Muscle of leg (tissue), 11 donors: ENCODE data around the gene DDR2. TPM values are rescaled to one million over a fixed set of nuclear protein-coding genes. Genes with fewer than 3 reads are reported as not detected.
"Not testable (repeated sequence)": the region's sequence is repeated elsewhere in the genome, so short reads cannot be mapped to it uniquely, and the experiment has no call there.

ENCODE experiments used
- DNase-seq: peaks from one replicate; pipeline ENCODE4 v3.0.0; 2013
- H3K27ac ChIP-seq: one replicate; pipeline ENCODE4 v1.5.1; 2013; ENCODE audit warnings: mild to moderate bottlenecking, low read length, control low read depth
- H3K27me3 ChIP-seq: one replicate; pipeline ENCODE4 v1.6.1; 2013; ENCODE audit warnings: low read length; ENCODE audit not compliant: control insufficient read depth, insufficient read depth
- H3K36me3 ChIP-seq: one replicate; pipeline ENCODE4 v1.6.1; 2013; ENCODE audit warnings: low read length; ENCODE audit not compliant: control insufficient read depth, insufficient read depth
- H3K4me1 ChIP-seq: one replicate; pipeline ENCODE4 v1.6.1; 2013; ENCODE audit warnings: low read length; ENCODE audit not compliant: control insufficient read depth, insufficient read depth
- H3K4me3 ChIP-seq: one replicate; pipeline ENCODE4 v1.5.1; 2013; ENCODE audit warnings: low read length, control low read depth
- H3K9me3 ChIP-seq: replicated peaks from 2 replicates; pipeline ENCODE4 v1.6.1; 2013; ENCODE audit warnings: low read depth, low read length; ENCODE audit not compliant: control insufficient read depth
- WGBS: methylation state at CpG from one replicate; pipeline ENCODE4 v1.1.5; 2013; ENCODE audit warnings: missing lambda C conversion rate; ENCODE audit not compliant: insufficient coverage; 5-methylcytosine and 5-hydroxymethylcytosine counted together
- polyA plus RNA-seq, 8 donors: library from polyadenylated mRNA; unstranded; fragments of 120-200 nt; gene quantifications; one replicate each; pipeline versions ENCODE4 v1.2.1 to v1.2.3, GENCODE V29; 2013; ENCODE audit warnings: inconsistent platforms in 1 of 8, low replicate concordance in 1 of 8; ENCODE audit not compliant: insufficient read length in 8 of 8, insufficient read depth in 1 of 8
- total RNA-seq: library from RNA; stranded (reverse); fragments of 120-200 nt; gene quantifications from one replicate; pipeline ENCODE4 v1.2.4, GENCODE V29; 2013

The DDR2 gene
- total and polyA plus RNA-seq, 9 donors, result 23.7 to 66.4 (median 47.9) TPM

- not testable (repeated sequence) for DNase-seq, H3K4me1 ChIP-seq, H3K27ac ChIP-seq, H3K27me3 ChIP-seq, H3K4me3 ChIP-seq, H3K9me3 ChIP-seq, H3K36me3 ChIP-seq
- no CpG with 5 or more reads among the region's 2 CpGs for WGBS
Observed at GRCh38 chr1:162818136-162818535, 185.9 kb downstream of the DDR2 start.

DNA sequence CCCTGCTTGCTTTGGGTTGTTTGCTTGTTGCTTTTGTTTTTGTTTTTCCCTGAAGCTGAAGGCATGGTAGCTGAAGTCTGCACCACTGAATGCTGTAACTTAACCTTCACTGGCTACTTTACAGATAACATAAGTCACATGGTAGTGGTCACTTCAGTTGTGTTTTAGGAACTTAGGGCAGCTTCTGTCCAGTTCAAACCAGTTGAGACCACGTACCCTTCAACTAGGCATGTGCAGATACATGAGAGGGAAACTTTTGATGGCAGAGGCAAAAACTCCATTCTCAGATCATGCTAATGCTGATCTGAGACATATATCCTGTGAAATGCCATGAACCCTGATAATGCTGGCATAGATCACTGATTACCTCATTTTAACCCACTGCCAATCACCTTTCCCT lies 186.4 kb downstream of the DDR2 start:
- not testable (repeated sequence) for H3K9me3 ChIP-seq, H3K36me3 ChIP-seq, DNase-seq, H3K4me1 ChIP-seq, H3K4me3 ChIP-seq, H3K27me3 ChIP-seq, H3K27ac ChIP-seq
- WGBS, result 100% methylated on average over 1 of the region's 1 CpG

DNA sequence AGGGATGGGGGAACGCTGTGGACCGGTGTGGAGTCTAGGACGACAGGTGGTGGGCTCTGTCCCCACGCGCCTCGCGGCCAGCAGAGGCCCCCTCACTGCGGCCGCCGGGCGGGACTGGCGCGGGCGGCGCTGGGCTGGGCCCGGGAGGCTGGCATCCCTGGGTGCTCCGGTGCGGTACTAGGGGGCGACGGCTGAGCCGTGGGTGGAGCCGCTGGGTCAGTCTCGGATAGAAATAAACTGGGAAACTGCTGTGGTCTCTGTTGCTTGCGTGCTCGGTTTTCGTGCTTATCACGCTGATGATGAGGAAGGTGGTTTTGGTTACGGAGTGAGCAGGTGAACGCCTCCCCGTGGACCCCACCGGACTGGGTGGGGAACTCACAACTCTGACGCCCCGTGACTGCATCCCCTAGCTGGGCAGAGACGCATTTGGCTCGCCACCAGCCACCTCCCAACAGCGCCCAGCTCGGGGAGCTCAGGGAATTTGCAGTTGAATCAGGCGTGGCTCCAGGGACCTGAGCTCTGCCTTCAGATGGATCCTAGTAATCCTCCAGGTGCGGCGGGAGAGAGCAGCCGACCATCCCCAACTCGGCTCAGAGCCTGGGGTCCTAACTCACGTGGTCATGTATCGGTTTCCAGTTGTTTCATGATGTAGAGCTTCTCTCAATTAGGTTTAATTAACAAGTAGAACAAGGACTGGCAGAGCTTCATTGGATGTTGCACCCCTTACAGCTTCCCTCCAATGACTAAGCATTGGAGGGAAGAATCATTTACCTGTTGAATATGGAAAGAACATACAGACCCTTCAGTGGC lies 190.3 kb downstream of the DDR2 start:
- Histone ChIP-seq H3K27ac (no peak overlapping the region), H3K4me3 (no peak overlapping the region), H3K9me3 (no peaks in the 10 kb centered on the region), H3K4me1 (peaks cover 9% of the 10 kb centered on the region), H3K27me3 (peaks cover 13% of the 10 kb centered on the region), H3K36me3 (no peaks in the 10 kb centered on the region)
- WGBS, result 2% methylated on average over 31 of the region's 44 CpGs
- no peak for DNase-seq

DNA sequence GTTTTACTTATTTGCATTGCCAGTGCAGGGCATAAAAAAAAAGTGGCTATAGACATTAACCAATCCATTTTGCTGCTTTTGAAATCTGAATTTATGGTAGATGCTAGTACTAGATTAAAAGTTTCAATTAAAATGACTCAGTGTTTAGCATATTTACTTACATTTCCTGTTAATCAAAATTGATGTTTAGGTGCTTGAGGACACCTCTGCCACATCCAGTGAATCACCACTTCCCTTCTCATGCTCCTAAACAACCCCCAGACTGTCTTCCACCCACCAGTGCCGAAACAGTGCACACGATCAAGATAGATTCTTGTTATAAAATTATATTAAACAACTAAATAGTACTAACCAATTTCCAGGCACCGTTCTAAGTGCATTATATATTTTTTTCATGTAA lies 191.0 kb downstream of the DDR2 start:
- DNase-seq, result no peak
- H3K4me1 ChIP-seq, result peaks cover 9% of the 10 kb centered on the region
- no peak overlapping the region for H3K4me3 ChIP-seq
- no CpG with 5 or more reads among the region's 3 CpGs for WGBS
- H3K36me3 ChIP-seq, result no peaks in the 10 kb centered on the region
- H3K27me3 ChIP-seq, result peaks cover 13% of the 10 kb centered on the region
- no peak overlapping the region for H3K27ac ChIP-seq
- no peaks in the 10 kb centered on the region for H3K9me3 ChIP-seq

DNA sequence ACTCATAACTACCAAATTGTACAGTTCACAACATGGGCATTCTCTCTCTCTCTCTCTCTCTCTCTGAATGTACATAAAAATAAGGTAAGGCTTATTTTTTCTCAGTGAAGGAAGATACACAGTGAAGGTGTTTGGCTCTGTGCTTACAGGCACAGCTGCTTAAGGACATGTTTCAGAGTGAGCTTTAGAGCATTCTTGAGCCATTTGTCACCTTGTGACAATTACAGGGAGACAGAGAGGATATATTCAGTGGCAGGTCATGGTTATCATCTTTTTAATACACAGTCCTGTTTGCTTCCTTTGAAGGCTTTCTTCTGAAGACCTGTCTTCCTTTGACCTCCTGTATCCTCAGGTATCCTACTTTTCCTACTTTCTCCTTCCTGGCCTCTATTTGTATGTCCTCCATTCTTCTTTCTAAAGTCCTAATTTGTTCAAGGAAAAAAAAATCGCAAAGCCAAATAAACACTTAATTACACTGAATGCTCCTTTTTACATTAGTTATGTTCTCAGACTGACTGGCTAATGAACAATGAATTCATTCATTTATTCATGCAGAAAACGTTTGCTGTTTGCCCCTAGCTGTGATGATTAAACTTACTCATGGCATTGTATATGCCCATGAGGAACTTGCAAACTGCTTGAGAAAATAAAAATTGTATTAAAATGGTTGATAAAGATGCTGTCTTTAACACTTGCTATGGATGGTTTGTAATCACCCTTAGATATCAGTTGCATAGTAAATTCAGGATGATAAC lies 191.7 kb downstream of the DDR2 start:
- no CpG with 5 or more reads among the region's 2 CpGs for WGBS
- peaks cover 13% of the 10 kb centered on the region for H3K27me3 ChIP-seq
- peaks cover 9% of the 10 kb centered on the region for H3K4me1 ChIP-seq
- no peak overlapping the region for H3K4me3 ChIP-seq
- H3K9me3 ChIP-seq, result no peaks in the 10 kb centered on the region
- no peak overlapping the region for H3K27ac ChIP-seq
- DNase-seq, result no peak
- H3K36me3 ChIP-seq, result no peaks in the 10 kb centered on the region

- H3K4me3 ChIP-seq, result no peak overlapping the region
- no peaks in the 10 kb centered on the region for H3K4me1 ChIP-seq
- no peak overlapping the region for H3K27ac ChIP-seq
- H3K27me3 ChIP-seq, result peaks cover 4% of the 10 kb centered on the region
- no peaks in the 10 kb centered on the region for H3K36me3 ChIP-seq
- no peaks in the 10 kb centered on the region for H3K9me3 ChIP-seq
- DNase-seq, result no peak
- WGBS, result no CpG with 5 or more reads among the region's 1 CpG
Observed at GRCh38 chr1:162829268-162829667, 197.0 kb downstream of the DDR2 start.

- no peaks in the 10 kb centered on the region for H3K4me1 ChIP-seq
- no peak for DNase-seq
- no peaks in the 10 kb centered on the region for H3K9me3 ChIP-seq
- no peaks in the 10 kb centered on the region for H3K27me3 ChIP-seq
- 84% methylated on average over 2 of the region's 3 CpGs for WGBS
- H3K36me3 ChIP-seq, result no peaks in the 10 kb centered on the region
- no peak overlapping the region for H3K4me3 ChIP-seq
- no peak overlapping the region for H3K27ac ChIP-seq
Observed at GRCh38 chr1:162832470-162832869, 200.2 kb downstream of the DDR2 start.

GRCh38 chr1:162835157-162835899 lies 203.1 kb downstream of the DDR2 start:
- no peaks in the 10 kb centered on the region for H3K36me3 ChIP-seq
- 49% methylated on average over 2 of the region's 3 CpGs for WGBS
- H3K9me3 ChIP-seq, result peaks cover 6% of the 10 kb centered on the region

More at GRCh38 chr1:162835157-162835899, 203.1 kb downstream of the DDR2 start:
- peak; percentile 12 for DNase-seq
- H3K4me3 ChIP-seq, result no peak overlapping the region
- H3K4me1 ChIP-seq, result no peaks in the 10 kb centered on the region
- no peak overlapping the region for H3K27ac ChIP-seq
- H3K27me3 ChIP-seq, result no peaks in the 10 kb centered on the region
